ENCODE measurements around the gene ALK. TPM values are rescaled to one million over a fixed set of nuclear protein-coding genes. Genes with fewer than 3 reads are reported as not detected.

Gene ALK
- total RNA-seq, 4 donors from 2014 or later, result 0.19 TPM; not detected in 3

- 77 to 81% methylated on average over 3 of the region's 6 CpGs for WGBS, 2 donors
- TF ChIP-seq POLR2A (IDR thresholded peaks at IDR 0.05) (no peak), CTCF (IDR thresholded peaks at IDR 0.05) (no peak)
- intact Hi-C loops (cut with DNase I), result no loop called here
Measured at GRCh38 chr2:29440921-29441623, 480.3 kb downstream of the ALK start.

GRCh38 chr2:29433920-29434319, 487.5 kb downstream of the ALK start:
- intact Hi-C loops (cut with DNase I), result no loop called here
- H3K36me3 ChIP-seq, result no peaks in the 10 kb centered on the region
- peaks cover 0 to 4% (median 0%) of the 10 kb centered on the region in 4 donors for H3K27me3 ChIP-seq
- TF ChIP-seq POLR2A (IDR thresholded peaks at IDR 0.05) (no peak), CTCF (IDR thresholded peaks at IDR 0.05) (no peak)
- WGBS, 2 donors, result 82 to 85% methylated on average over 3 of the region's 3 CpGs
- DNase-seq, result no peak
- H3K27ac ChIP-seq, result no peak overlapping the region
- H3K4me3 ChIP-seq, result no peak overlapping the region
- H3K9me3 ChIP-seq, result no peaks in the 10 kb centered on the region
- no peaks in the 10 kb centered on the region for H3K4me1 ChIP-seq

More at GRCh38 chr2:29440921-29441623, 480.3 kb downstream of the ALK start:
- Histone ChIP-seq H3K9me3 (no peaks in the 10 kb centered on the region), H3K36me3 (no peaks in the 10 kb centered on the region), H3K27me3 (peaks cover 0 to 4% (median 0%) of the 10 kb centered on the region in 4 donors), H3K4me1 (no peaks in the 10 kb centered on the region), H3K27ac (no peak overlapping the region), H3K4me3 (no peak overlapping the region)
- no peak for DNase-seq

- Histone ChIP-seq H3K4me1 (no peaks in the 10 kb centered on the region), H3K4me3 (no peak overlapping the region), H3K27me3 (no peaks in the 10 kb centered on the region), H3K9me3 (no peaks in the 10 kb centered on the region), H3K27ac (no peak overlapping the region), H3K36me3 (no peaks in the 10 kb centered on the region)
- WGBS, 2 donors, result 73 to 83% methylated on average over 2 of the region's 2 CpGs
- intact Hi-C loops (cut with DNase I), result no loop called here
- TF ChIP-seq POLR2A (IDR thresholded peaks at IDR 0.05), result no peak
- no peak for TF ChIP-seq CTCF (IDR thresholded peaks at IDR 0.05)
- no peak for DNase-seq
Measured at GRCh38 chr2:29433128-29433527, 488.3 kb downstream of the ALK start.

- no peak for DNase-seq
- Histone ChIP-seq H3K36me3 (no peaks in the 10 kb centered on the region), H3K27ac (no peak overlapping the region), H3K4me1 (no peaks in the 10 kb centered on the region), H3K27me3 (no peaks in the 10 kb centered on the region), H3K4me3 (no peak overlapping the region), H3K9me3 (no peaks in the 10 kb centered on the region)
- TF ChIP-seq POLR2A (IDR thresholded peaks at IDR 0.05), result no peak
- TF ChIP-seq CTCF (IDR thresholded peaks at IDR 0.05), result no peak
- WGBS, 2 donors, result 85 to 91% methylated on average over 1 of the region's 1 CpG
- intact Hi-C loops (cut with DNase I), result no loop called here
Measured at GRCh38 chr2:29431485-29431884, 489.9 kb downstream of the ALK start.

GRCh38 chr2:29430382-29431112, 490.8 kb downstream of the ALK start:
- H3K9me3 ChIP-seq, result no peaks in the 10 kb centered on the region
- WGBS, 2 donors, result 27 to 44% methylated on average over 4 of the region's 4 CpGs
- no peak for TF ChIP-seq CTCF (IDR thresholded peaks at IDR 0.05)
- TF ChIP-seq POLR2A (IDR thresholded peaks at IDR 0.05), result no peak
- no peak for DNase-seq
- H3K27me3 ChIP-seq, result no peaks in the 10 kb centered on the region
- no peak overlapping the region for H3K27ac ChIP-seq
- H3K36me3 ChIP-seq, result no peaks in the 10 kb centered on the region
- H3K4me1 ChIP-seq, result no peaks in the 10 kb centered on the region
- intact Hi-C loops (cut with DNase I), result no loop called here
- no peak overlapping the region for H3K4me3 ChIP-seq
